Colon (tissue), 2 donors: Measurements from ENCODE around the gene LMX1B.

Source experiments
- FAIRE-seq: peaks from 2 replicates; lab custom pipeline; 2012; peaks lifted over from hg19 to GRCh38; lab: Jason Lieb, UNC
- donor health status: control.
- donor health status: control.

LMX1B gene

GRCh38 chr9:126618190-126618584 is 4.5 kb downstream of the LMX1B start:
- FAIRE-seq: no peak

GRCh38 chr9:126618585-126619360 is 5.0 kb downstream of the LMX1B start:
- no peak for FAIRE-seq

- FAIRE-seq: no peak
These were observed 5.8 kb downstream of the LMX1B start for GRCh38 chr9:126619361-126620135.

- FAIRE-seq: no peak
These were observed 6.8 kb downstream of the LMX1B start for GRCh38 chr9:126620478-126620877.

- no peak for FAIRE-seq
These were observed 7.6 kb downstream of the LMX1B start for GRCh38 chr9:126621061-126621918.

- FAIRE-seq: no peak
These were observed 8.4 kb downstream of the LMX1B start for GRCh38 chr9:126621919-126622735.

GRCh38 chr9:126623314-126623666 is 9.6 kb downstream of the LMX1B start:
- FAIRE-seq: no peak

- FAIRE-seq: no peak
These were observed 10.1 kb downstream of the LMX1B start for GRCh38 chr9:126623667-126624478.

- no peak for FAIRE-seq
These were observed 10.7 kb downstream of the LMX1B start for GRCh38 chr9:126624479-126624826.

- FAIRE-seq: no peak
These were observed 11.2 kb downstream of the LMX1B start for GRCh38 chr9:126624912-126625311.

GRCh38 chr9:126625329-126626126 is 11.8 kb downstream of the LMX1B start:
- FAIRE-seq: no peak

- FAIRE-seq: no peak
These were observed 12.6 kb downstream of the LMX1B start for GRCh38 chr9:126626127-126626925.

GRCh38 chr9:126626926-126627233 is 13.2 kb downstream of the LMX1B start:
- no peak for FAIRE-seq

- FAIRE-seq: no peak
These were observed 14.4 kb downstream of the LMX1B start for GRCh38 chr9:126628146-126628545.

GRCh38 chr9:126628969-126629674 is 15.4 kb downstream of the LMX1B start:
- FAIRE-seq: no peak

GRCh38 chr9:126630458-126631237 is 16.9 kb downstream of the LMX1B start:
- no peak for FAIRE-seq

- no peak for FAIRE-seq
These were observed 17.5 kb downstream of the LMX1B start for GRCh38 chr9:126631254-126631653.
